ENCODE results near the gene BID. TPM values are rescaled to one million over a fixed set of nuclear protein-coding genes. Genes with fewer than 3 reads are reported as not detected.

BID gene
- total RNA-seq, 1 experiment from 2014 or later, result 23.2 TPM

DNA sequence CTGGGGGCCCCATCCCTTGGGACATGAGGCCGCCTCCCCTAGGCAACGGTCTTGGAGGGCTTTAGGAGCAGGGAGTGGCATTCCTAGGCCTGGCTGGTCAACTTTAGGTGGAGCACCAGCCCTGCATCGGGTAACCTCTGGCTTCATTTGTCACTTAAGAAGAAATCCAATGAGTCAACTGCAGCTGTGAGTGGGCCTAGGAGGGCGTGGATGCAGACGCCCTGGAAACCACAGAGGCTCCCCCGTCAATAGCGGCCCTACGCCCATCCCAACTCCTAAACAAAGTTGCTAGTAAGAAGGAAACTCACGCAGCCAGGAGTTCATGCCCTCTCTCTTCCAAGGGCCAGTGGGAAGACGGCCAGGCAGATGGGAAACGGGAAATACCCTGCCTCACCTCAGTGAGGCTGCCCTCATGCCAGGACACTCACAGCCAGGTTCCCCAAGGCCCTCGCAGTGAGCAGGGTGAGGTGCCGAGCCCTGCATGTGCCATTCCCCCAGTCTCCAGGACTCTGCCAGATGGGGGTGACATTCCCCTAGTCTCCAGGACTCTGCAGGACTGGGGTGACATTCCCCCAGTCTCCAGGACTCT lies 20.8 kb downstream of the BID start:
- no peaks in the 10 kb centered on the region for H4K20me1 ChIP-seq (ENCODE audit: control insufficient read depth, insufficient read depth, insufficient read length)
- TF ChIP-seq, protein P1, sequence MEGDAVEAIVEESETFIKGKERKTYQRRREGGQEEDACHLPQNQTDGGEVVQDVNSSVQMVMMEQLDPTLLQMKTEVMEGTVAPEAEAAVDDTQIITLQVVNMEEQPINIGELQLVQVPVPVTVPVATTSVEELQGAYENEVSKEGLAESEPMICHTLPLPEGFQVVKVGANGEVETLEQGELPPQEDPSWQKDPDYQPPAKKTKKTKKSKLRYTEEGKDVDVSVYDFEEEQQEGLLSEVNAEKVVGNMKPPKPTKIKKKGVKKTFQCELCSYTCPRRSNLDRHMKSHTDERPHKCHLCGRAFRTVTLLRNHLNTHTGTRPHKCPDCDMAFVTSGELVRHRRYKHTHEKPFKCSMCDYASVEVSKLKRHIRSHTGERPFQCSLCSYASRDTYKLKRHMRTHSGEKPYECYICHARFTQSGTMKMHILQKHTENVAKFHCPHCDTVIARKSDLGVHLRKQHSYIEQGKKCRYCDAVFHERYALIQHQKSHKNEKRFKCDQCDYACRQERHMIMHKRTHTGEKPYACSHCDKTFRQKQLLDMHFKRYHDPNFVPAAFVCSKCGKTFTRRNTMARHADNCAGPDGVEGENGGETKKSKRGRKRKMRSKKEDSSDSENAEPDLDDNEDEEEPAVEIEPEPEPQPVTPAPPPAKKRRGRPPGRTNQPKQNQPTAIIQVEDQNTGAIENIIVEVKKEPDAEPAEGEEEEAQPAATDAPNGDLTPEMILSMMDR (conservative IDR thresholded peaks at IDR 0.05), result no peak

More for the DNA sequence above, 20.8 kb downstream of the BID start:
- Histone ChIP-seq H2BK120ac (ENCODE audit: low read depth, low read length, poor library complexity, severe bottlenecking) (no peak overlapping the region), H3K79me1 (ENCODE audit: insufficient read depth, low read depth, low read length, poor library complexity, severe bottlenecking) (no peaks in the 10 kb centered on the region), H4K91ac (ENCODE audit: insufficient read length, low read depth, low read length) (no peak overlapping the region), H3K4ac (ENCODE audit: low read depth, low read length) (no peak overlapping the region), H4K8ac (replicated peaks; ENCODE audit: insufficient read length, low read depth, low read length) (no peak overlapping the region), H2AFZ (ENCODE audit: low read length) (no peak overlapping the region), H2BK12ac (ENCODE audit: insufficient read length, low read depth, low read length) (no peak overlapping the region), H3K18ac (ENCODE audit: insufficient read length, low read depth, low read length) (no peak overlapping the region), H3K9ac (ENCODE audit: extremely low read depth, insufficient read length, low read length) (no peak overlapping the region), H2BK20ac (ENCODE audit: low read depth, low read length, poor library complexity, severe bottlenecking) (no peak overlapping the region), H3K79me2 (ENCODE audit: insufficient read depth, low read length) (no peaks in the 10 kb centered on the region), H2AK5ac (ENCODE audit: insufficient read length, low read length) (no peak overlapping the region), H3K4me2 (ENCODE audit: insufficient read depth, insufficient read length, low read length) (no peak overlapping the region), H4K5ac (ENCODE audit: insufficient read length, low read depth, low read length) (no peak overlapping the region), H3K56ac (ENCODE audit: insufficient read length, low read depth, low read length) (no peak overlapping the region), H3K27me3 (ENCODE audit: insufficient read depth, low read length) (no peaks in the 10 kb centered on the region), H3K23ac (ENCODE audit: insufficient read length, low read depth, low read length) (no peak overlapping the region), H3T11ph (ENCODE audit: low read length) (no peak overlapping the region), H2BK5ac (ENCODE audit: insufficient read length, low read length) (no peak overlapping the region), H3K4me1 (ENCODE audit: insufficient read depth, low read length) (no peaks in the 10 kb centered on the region), H2BK15ac (ENCODE audit: low read depth, low read length) (no peak overlapping the region), H3K14ac (ENCODE audit: insufficient read depth, low read length) (no peak overlapping the region), H3K23me2 (ENCODE audit: insufficient read length, low read depth, low read length, poor library complexity, severe bottlenecking) (no peaks in the 10 kb centered on the region), H3K27ac (ENCODE audit: insufficient read length, low read depth, low read length) (no peak overlapping the region), H3K9me3 (ENCODE audit: control insufficient read depth, low read depth, low read length) (no peaks in the 10 kb centered on the region)
- Mint-ChIP-seq H3K9me3 (no peaks in the 10 kb centered on the region), H3K4me1 (0 out of 4 replicates have a peak, but pooled peaks cover 0 to under 1% of the 10 kb centered on the region in 2 experiments), H3K4me3 (no peak overlapping the region), H3K27ac (no peak overlapping the region), H3K36me3 (ENCODE audit: insufficient read depth in 1 of 3, low read depth in 3 of 3) (no peaks in the 10 kb centered on the region; a peak in 2 of 7 replicates), H3K27me3 (ENCODE audit: low read depth) (no peaks in the 10 kb centered on the region)
- WGBS (ENCODE audit: extremely low coverage, insufficient read length, low lambda C conversion rate), result no CpG with 5 or more reads among the region's 13 CpGs
- no peak for DNase-seq

Data from H9 (cell line).